IPS DF 6.9 (cell line): ENCODE results near the gene URGCP.
"Not testable (repeated sequence)": the region's sequence is repeated elsewhere in the genome, so short reads cannot be mapped to it uniquely, and the experiment has no call there.

Experiments used
- DNase-seq: peaks from one replicate; pipeline ENCODE4 v3.0.0-alpha.2; 2013; ENCODE audit warnings: low read depth, low spot score
- H3K27ac ChIP-seq: one replicate; pipeline ENCODE4 v1.5.1; 2013; ENCODE audit warnings: low read length, control low read depth
- H3K27me3 ChIP-seq: 2 replicates; pipeline ENCODE4 v1.6.1; 2013; ENCODE audit warnings: mild to moderate bottlenecking, low read length; ENCODE audit not compliant: control insufficient read depth, insufficient read depth
- H3K36me3 ChIP-seq: 2 replicates; pipeline ENCODE4 v1.6.1; 2013; ENCODE audit warnings: low read length; ENCODE audit not compliant: control insufficient read depth, insufficient read depth
- H3K4me1 ChIP-seq: 2 replicates; pipeline ENCODE4 v1.6.1; 2013; ENCODE audit warnings: low read length; ENCODE audit not compliant: control insufficient read depth, insufficient read depth
- H3K4me3 ChIP-seq: 2 replicates; pipeline ENCODE4 v1.5.1; 2013; ENCODE audit warnings: mild to moderate bottlenecking, low read length
- H3K9me3 ChIP-seq: 2 replicates; pipeline ENCODE4 v1.6.1; 2013; ENCODE audit warnings: low read length, inconsistent platforms; ENCODE audit not compliant: control insufficient read depth, insufficient read depth
- WGBS: extraction: QIAGEN DNeasy Blood & Tissue Kit; methylation state at CpG from one replicate; pipeline ENCODE4 v1.1.7; 2013; ENCODE audit warnings: mixed read lengths, missing lambda C conversion rate; ENCODE audit not compliant: insufficient read length, insufficient coverage; 5-methylcytosine and 5-hydroxymethylcytosine counted together

Gene URGCP

DNA sequence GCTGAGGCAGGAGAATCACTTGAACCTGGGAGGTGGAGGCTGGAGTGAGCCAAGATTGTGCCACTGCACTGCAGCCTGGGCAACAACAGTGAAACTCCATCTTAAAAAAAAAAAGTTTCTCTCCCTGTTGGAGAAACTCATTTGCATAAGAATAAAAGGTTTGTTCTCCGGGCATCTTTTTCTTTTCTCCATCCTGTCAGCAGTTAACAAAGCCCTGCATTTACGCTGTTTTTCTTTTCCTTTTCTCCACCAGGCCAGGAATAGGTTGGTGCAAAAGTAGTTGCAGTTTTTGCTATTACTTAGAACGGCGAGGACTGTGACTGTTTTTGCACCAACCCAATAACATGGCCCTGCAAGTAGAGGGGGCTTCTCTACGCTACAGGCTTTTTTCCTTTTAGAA, 9.5 kb upstream of the URGCP start:
- Histone ChIP-seq H3K4me1 (no peaks in the 10 kb centered on the region), H3K4me3 (no peak overlapping the region), H3K9me3 (0 out of 2 replicates have a peak, but pooled peaks cover 2% of the 10 kb centered on the region), H3K27ac (no peak overlapping the region), H3K27me3 (no peaks in the 10 kb centered on the region), H3K36me3 (no peaks in the 10 kb centered on the region)
- no CpG with 5 or more reads among the region's 5 CpGs for WGBS
- no peak for DNase-seq

DNA sequence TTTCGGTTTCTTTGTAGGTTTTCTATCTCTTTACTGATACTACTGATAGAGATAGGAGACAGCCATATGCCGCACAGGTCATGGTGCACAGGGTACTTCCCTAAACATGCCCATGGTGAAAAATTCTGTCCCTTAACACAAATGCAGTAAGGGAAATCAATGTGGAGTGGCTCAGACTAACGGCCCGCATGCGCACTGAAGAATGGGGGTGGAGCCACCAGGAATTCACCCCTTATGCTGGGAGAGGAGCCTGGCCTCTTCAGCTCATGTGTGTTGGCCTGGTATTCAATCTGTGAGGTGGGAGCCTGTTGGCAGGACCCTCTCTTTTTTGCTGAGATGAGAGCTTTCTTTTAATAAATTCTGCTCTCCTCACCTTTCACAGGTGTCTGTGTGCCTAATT, 8.4 kb upstream of the URGCP start:
- Histone ChIP-seq H3K36me3 (no peaks in the 10 kb centered on the region), H3K9me3 (0 out of 2 replicates have a peak, but pooled peaks cover 2% of the 10 kb centered on the region), H3K4me1 (no peaks in the 10 kb centered on the region), H3K27me3 (no peaks in the 10 kb centered on the region), H3K4me3 (no peak overlapping the region), H3K27ac (no peak overlapping the region)
- no CpG with 5 or more reads among the region's 5 CpGs for WGBS
- no peak for DNase-seq

DNA sequence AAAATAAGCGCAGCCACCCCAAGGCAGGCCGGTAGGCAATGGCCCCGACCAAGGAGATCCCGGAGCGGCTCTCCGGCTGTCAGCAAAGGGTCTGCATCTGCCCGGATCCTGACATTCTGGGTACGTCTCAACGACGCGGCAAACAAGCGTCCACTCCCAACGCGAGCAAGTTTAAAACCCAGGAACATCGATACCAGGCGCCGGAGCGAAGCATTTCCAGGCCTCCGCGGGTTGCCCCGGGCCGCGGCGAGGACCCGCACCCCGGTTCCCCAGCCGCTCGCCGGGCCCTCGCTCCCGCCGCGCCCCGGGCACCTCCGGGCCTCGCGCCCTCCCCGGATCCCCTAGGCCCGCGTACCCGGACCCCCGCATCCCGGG, 453 bp downstream of the URGCP start:
- H3K27ac ChIP-seq: no peak overlapping the region
- H3K36me3 ChIP-seq: no peaks in the 10 kb centered on the region
- H3K27me3 ChIP-seq: no peaks in the 10 kb centered on the region
- H3K9me3 ChIP-seq: no peaks in the 10 kb centered on the region
- DNase-seq: no peak
- H3K4me1 ChIP-seq: peaks cover 7% of the 10 kb centered on the region
- H3K4me3 ChIP-seq: peak overlapping the region; percentile 69; the same call in 1 of the 2 replicates
- no CpG with 5 or more reads among the region's 43 CpGs for WGBS

DNA sequence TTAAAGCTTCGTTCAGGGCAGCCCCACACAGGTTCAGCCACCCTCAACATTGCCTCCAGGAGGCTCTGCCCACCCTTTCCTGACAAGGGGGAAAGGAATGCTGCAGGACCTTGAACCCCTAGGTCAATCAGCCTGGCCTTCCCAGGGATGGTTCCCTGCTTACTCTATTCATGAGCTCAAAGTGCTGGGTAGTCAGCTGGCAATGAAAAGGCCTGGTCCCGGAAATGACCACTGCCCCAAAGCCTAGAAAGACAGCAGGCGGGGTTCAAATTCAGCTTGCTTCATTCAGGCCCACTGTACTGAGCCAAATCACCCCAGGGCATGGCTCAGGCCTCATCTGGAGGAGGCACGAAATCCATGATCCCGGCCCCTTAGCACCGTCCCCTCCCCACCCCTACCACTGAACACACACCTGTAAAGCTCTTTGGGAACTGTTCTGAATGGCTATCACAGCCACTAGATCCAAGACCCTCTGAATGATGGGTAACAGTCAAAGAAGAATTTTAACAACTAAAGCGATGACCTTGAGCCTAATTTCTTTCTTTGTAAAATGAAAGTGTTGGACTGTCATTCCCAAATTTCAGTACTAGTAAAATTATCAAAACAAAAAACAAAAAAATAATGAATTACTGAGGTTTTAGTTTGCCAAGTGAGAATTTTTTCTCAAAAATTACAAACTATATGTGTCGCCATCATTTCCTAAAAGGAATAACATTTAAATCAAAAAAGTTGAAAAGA, 1.0 kb downstream of the URGCP start:
- Histone ChIP-seq H3K27me3 (no peaks in the 10 kb centered on the region), H3K36me3 (no peaks in the 10 kb centered on the region), H3K4me1 (peaks cover 7% of the 10 kb centered on the region), H3K27ac (no peak overlapping the region), H3K9me3 (no peaks in the 10 kb centered on the region), H3K4me3 (no peak overlapping the region; the same call in 1 of the 2 replicates)
- no CpG with 5 or more reads among the region's 8 CpGs for WGBS
- no peak for DNase-seq

DNA sequence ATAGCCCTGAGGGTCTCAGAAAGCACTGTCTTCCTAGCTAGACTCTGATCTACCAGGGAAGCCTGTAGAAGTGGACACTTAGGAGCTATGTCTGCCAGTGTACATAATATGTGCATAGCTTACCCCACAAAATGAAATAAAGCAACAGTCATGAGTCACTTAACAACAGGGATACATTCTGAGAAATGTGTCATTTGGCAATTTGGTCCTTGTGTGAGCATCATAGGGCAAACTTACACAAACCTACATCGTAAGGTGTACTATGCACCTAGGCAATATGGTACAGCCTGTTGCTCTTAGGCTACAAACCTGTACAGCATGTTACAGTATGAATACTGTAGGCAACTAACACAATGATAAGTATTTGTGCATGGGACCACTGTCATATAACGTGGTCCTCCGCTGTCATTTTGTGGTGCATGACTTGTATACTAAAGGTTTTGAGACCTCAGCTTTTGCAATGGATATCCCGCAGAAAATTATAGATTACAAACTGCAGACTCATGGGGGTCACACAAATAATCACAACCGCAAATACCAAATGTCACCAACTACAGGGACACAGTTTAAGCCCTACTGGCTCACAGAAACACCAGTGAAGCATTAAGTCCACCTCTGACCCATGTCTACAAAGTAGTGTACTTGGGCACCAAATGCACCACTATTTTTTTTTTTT, 1.7 kb downstream of the URGCP start:
- no peaks in the 10 kb centered on the region for H3K36me3 ChIP-seq
- no peaks in the 10 kb centered on the region for H3K9me3 ChIP-seq
- no CpG with 5 or more reads among the region's 5 CpGs for whole genome bisulfite sequencing
- H3K4me1 ChIP-seq: peaks cover 7% of the 10 kb centered on the region
- H3K4me3 ChIP-seq: no peak overlapping the region
- no peak overlapping the region for H3K27ac ChIP-seq
- no peaks in the 10 kb centered on the region for H3K27me3 ChIP-seq
- DNase-seq: no peak

GRCh38 chr7:43902542-43903054, 3.8 kb downstream of the URGCP start:
- peaks cover 7% of the 10 kb centered on the region for H3K4me1 ChIP-seq
- no peak overlapping the region for H3K4me3 ChIP-seq
- no peak for DNase-seq

DNA sequence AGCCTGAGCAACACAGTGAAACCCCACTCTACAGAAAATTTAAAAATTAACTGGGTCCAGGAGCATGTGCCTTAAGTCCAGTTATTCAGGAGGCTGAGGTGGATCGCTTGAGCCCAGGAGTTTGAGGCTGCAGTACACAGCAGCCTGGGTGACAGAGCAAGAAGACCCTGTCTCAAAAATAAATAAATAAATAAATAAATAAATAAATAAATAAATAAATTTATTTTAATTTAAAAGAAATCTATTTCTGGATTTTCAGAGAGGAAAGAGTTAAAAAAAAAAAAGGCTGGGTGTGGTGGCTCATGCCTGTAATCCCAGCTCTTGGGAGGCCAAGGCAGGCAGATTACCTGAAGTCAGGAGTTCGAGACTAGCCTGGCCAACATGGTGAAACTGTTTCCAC, 7.8 kb downstream of the URGCP start:
- H3K4me3 ChIP-seq, H3K27me3 ChIP-seq, DNase-seq, H3K9me3 ChIP-seq, H3K36me3 ChIP-seq, H3K4me1 ChIP-seq, H3K27ac ChIP-seq: not testable (repeated sequence)
- WGBS: no CpG with 5 or more reads among the region's 2 CpGs

More at GRCh38 chr7:43902542-43903054, 3.8 kb downstream of the URGCP start:
- H3K36me3 ChIP-seq: no peaks in the 10 kb centered on the region
- no CpG with 5 or more reads among the region's 5 CpGs for WGBS
- H3K27ac ChIP-seq: no peak overlapping the region
- H3K27me3 ChIP-seq: no peaks in the 10 kb centered on the region
- no peaks in the 10 kb centered on the region for H3K9me3 ChIP-seq

DNA sequence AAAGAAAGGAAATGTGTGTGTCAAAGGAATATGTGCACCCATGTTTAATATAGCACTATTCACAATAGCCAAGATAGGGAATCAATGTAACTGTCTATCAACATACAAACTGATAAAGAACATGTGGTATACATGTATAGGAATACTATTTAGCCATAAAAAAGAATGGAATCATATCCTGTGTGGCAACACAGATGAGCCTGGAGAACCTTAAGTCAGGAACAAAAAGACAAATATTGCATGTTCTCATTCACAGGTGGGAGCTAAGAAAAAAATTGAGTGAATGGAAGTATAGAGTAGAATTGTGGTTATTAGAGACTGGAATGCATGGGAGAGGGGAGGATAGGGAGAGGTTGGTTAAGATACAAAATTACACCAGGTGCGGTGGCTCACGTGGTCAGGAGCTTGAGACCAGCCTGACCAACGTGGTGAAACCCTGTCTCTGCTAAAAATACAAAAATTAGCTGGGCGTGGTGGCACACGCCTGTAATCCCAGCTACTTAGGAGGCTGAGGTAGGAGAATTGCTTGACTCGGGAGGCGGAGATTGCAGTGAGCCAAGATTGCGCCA, 10.5 kb downstream of the URGCP start:
- Histone ChIP-seq H3K4me1 (no peaks in the 10 kb centered on the region), H3K9me3 (no peaks in the 10 kb centered on the region), H3K27me3 (no peaks in the 10 kb centered on the region), H3K36me3 (no peaks in the 10 kb centered on the region), H3K27ac (no peak overlapping the region), H3K4me3 (no peak overlapping the region)
- DNase-seq: no peak
- WGBS: no CpG with 5 or more reads among the region's 8 CpGs

DNA sequence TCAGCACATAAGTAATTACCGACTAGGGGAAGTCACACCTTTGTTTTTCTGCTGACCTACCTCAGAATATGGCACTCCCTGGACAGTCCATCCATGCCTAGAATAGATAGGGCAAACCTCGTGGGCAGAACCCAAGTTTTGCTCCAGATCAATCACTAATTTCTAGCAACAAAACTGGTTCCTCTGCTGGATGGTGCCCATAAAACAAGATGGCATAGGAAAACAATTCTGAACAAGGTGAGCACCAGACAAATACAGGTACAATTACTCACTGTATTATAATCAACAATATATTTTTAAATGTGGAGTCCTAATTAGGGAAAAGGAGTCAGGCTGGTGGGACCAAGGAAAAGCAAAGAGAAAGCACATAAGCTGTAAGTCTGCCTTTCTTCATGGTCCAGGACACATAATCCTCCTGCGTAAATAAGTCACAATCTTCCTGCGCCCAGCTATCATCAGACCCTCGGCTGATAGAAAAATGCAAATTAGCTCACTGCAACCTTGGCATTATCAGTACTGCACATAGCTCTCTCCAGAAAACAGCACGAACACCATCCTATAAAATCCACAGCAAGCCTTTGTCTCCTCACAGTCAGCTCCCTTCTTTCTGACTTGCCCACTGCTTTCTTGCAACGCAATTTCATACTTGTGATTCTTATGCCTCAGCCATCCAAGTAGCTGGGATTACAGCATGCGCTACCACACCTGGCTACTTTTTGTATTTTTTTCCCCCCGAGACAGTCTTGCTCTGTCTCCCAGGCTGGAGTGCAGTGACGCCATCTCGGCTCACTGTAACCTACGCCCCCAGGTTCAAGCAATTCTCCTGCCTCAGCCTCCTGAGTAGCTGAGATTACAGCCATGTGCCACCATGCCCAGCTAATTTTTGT, 15.1 kb downstream of the URGCP start:
- Histone ChIP-seq H3K27me3 (no peaks in the 10 kb centered on the region), H3K9me3 (no peaks in the 10 kb centered on the region), H3K4me1 (no peaks in the 10 kb centered on the region), H3K4me3 (no peak overlapping the region), H3K27ac (no peak overlapping the region), H3K36me3 (no peaks in the 10 kb centered on the region)
- no CpG with 5 or more reads among the region's 12 CpGs for WGBS
- no peak for DNase-seq

- WGBS: no CpG with 5 or more reads among the region's 6 CpGs
- H3K4me1 ChIP-seq: no peaks in the 10 kb centered on the region
- DNase-seq: no peak
- H3K27ac ChIP-seq: no peak overlapping the region
- H3K4me3 ChIP-seq: no peak overlapping the region
- H3K36me3 ChIP-seq: no peaks in the 10 kb centered on the region
- no peaks in the 10 kb centered on the region for H3K9me3 ChIP-seq
- no peaks in the 10 kb centered on the region for H3K27me3 ChIP-seq
Observed at GRCh38 chr7:43890468-43890867, 15.9 kb downstream of the URGCP start.
